ENCODE measurements around the gene HECTD4. TPM values are rescaled to one million over a fixed set of nuclear protein-coding genes. Genes with fewer than 3 reads are reported as not detected.

Gene HECTD4
- total and polyA plus RNA-seq, 9 of the 15 experiments (the other 6 are each of a cell fraction or from before 2014, with no cell fraction given) = 3.5 to 33.3 (median 13.5) TPM

GRCh38 chr12:112350593-112351592 lies 31.3 kb downstream of the HECTD4 start (continued):
- TF ChIP-seq ZMIZ1 (IDR thresholded peaks at IDR 0.05; ENCODE audit: low read depth in 2 of 2, low read length in 2 of 2) (peak in 1 of 2 experiments; percentile 97; a peak in 2 of 4 replicates), ZBTB9 (CRISPR knock-in tag; IDR thresholded peaks at IDR 0.05) (no peak), PHB2 (IDR thresholded peaks at IDR 0.05; ENCODE audit: low read depth) (peak; percentile 94), NFIC (IDR thresholded peaks at IDR 0.05) (peak; percentile 95), MTA1 (IDR thresholded peaks at IDR 0.05; ENCODE audit: borderline replicate concordance) (peak; percentile 86), EP400 (IDR thresholded peaks at IDR 0.05) (0 out of 2 replicates have a peak, but pooled peaks have one; percentile 23), DLX4 (CRISPR knock-in tag; IDR thresholded peaks at IDR 0.05) (no peak), GATA2 (CRISPR knock-in tag; IDR thresholded peaks at IDR 0.05) (peak; percentile 96), ZNF395 (CRISPR knock-in tag; IDR thresholded peaks at IDR 0.05) (peak; percentile 89), ZBTB34 (CRISPR knock-in tag; IDR thresholded peaks at IDR 0.05) (peak; percentile 75; the same call in 1 of the 2 replicates), ZNF197 (CRISPR knock-in tag; IDR thresholded peaks at IDR 0.05; ENCODE audit: low read depth) (peak; percentile 87), MITF (IDR thresholded peaks at IDR 0.05) (peak; percentile 96), SMAD4 (CRISPR knock-in tag; conservative IDR thresholded peaks at IDR 0.05) (peak; percentile 89), NCOA2 (IDR thresholded peaks at IDR 0.05; ENCODE audit: partially characterized antibody in 2 of 2) (peak in 1 of 2 experiments; percentile 51), DMBX1 (CRISPR knock-in tag; IDR thresholded peaks at IDR 0.05; ENCODE audit: borderline replicate concordance) (peak; percentile 81; the same call in 1 of the 2 replicates), CC2D1A (IDR thresholded peaks at IDR 0.05) (peak; percentile 97)

All from K562 (cell line).